NCI-H2029 (cell line): ENCODE data around the gene LYG2.
A peak's percentile ranks its signal among the peaks of the same experiment; 100 is the strongest.
"Not testable (repeated sequence)": the region's sequence is repeated elsewhere in the genome, so short reads cannot be mapped to it uniquely, and the experiment has no call there.

ENCODE experiments used
- DNase-seq: peaks from one replicate; lab custom pipeline; 2025; lab: John Stamatoyannopoulos, UW

The LYG2 gene

GRCh38 chr2:99255491-99256318 lies at the start of gene LYG2:
Gene LYG2 (minus strand): TSS chr2:99255666. CDS start chr2:99254260, 1,406 bp downstream.
- DNase-seq, result no peak

DNA sequence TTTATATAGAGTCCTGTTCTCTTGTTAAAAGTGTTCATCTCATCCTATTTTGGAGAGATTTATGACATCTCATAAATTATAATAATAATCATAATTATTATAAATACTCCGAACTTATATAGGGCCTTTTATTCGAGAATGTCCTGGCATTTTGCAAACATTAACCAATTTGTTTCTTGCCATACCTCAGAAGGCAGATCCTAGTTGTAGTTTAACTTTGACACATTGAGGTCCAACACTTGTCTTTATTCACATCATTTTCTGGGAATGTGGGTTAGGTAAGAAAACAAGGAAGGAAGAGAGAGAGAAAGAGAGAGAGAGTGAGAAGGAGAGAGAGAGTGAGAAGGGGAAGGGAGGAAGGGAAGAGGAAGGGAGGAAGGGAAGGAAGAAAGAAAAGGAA lies 45.6 kb upstream of the LYG2 start, which contains the start of gene LYG1:
LYG1 (minus strand) TSS at position 101 of the 400 bp plus-strand sequence. CDS start 5,527 bp downstream, outside the sequence.
- not testable (repeated sequence) for DNase-seq

DNA sequence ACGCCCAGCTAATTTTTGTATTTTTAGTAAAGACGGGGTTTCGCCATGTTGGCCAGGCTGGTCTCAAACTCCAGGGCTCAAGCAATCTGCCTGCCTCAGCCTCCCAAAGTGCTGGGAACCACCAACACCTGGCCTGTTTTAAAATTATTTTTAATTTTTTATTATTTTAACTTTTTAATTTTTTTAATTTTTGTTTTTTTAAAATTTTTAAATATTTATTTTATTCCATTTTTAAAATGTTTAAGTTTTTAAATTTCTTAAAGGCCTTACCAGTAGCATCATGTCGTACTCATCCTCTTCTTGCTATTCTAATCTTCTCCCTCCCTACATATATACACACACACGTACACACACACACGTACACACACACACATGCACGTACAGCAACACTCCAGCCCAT lies 44.1 kb upstream of the LYG2 start:
- DNase-seq, result no peak

- no peak for DNase-seq
These were observed 42.5 kb upstream of the LYG2 start for GRCh38 chr2:99297994-99298393.

DNA sequence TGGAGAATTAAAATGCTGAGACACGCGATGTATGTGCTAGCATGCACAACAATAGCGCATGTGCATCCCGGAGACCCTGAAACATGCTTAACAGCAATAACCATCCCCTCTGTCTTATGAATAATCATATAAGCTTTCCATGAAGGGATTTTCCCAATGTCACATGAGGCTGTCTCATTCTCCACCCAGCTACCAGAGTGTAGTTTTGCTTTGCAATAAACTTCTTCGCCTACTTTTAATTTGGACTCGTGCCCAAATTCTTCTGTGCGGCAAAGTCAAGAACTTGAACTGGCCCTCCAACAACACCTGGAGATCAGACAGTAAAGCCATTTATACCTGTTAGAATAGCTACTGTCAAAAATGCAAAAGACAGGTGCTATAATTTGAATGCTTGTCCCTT lies 30.1 kb upstream of the LYG2 start:
- DNase-seq, result no peak

GRCh38 chr2:99279969-99280695 lies 24.7 kb upstream of the LYG2 start:
- DNase-seq, result no peak

DNA sequence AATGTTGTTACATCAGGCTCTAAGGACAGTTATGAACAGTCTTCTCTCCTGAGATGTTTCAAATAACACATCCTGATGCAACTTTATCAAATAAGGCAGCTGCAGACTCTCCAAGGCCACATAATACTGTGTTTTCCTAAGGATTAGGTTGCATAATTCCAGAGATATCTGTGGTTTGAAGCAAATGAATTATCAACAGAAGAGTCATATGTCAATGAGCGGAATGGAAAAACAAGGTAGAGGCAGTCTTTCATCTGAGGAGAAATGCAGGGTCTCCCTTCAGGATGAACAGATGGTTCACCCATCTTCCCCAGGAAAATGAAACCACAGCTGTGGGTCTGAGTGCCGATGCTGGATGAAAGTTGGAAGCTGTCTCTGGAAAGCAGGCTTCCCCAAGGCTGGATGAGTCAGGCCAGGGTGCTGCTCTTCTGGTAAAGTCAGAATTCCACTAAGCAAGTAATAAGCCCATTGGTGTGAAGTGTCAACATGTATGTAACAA lies 23.4 kb upstream of the LYG2 start:
- peak; percentile 37 for DNase-seq

DNA sequence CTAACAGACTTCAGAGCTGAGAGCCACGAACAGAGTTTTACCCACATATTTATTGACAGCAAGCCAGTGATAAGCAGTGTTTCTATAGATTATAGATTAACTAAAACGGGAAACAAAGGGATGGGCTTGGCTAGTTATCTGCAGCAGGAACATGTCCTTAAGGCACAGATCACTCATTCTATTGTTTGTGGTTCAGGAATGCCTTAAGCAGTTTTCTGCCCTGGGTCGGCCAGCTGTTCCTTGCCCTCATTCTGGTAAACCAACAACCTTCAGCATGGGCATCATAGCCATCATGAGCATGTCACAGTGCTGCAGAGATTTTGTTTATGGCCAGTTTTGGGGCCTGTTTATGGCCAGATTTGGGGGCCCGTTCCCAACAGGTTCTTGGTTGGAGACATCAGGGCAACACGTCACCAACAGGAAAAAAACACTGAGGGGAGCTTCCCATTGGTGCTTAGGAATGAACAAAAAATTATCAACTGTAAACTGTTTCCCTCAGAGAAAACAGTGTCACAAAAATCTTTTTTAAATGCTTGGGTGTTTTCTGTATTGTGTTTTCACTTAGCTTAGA lies 22.8 kb upstream of the LYG2 start:
- DNase-seq, result not testable (repeated sequence)

GRCh38 chr2:99275882-99276281 lies 20.4 kb upstream of the LYG2 start:
- no peak for DNase-seq

- no peak for DNase-seq
These were observed 5.8 kb upstream of the LYG2 start for GRCh38 chr2:99261242-99261641.

DNA sequence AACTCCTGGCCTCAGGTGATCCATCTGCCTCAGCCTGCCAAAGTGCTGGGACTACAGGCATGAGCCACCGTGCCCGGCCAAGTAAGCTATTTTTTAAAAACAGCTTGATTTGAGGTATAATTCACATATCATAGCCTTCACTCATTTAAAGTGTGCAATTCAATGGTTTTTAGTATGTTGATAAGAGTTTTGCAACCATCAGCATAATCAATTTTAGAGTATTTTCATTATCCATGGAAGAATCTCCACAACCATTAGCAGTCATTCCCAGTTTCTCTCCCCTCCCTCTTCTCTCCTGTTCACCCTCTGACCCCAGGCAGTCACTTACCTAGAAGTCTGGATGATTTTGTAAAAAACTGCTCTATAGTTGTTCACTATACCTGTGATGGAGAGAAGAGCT lies 4.7 kb upstream of the LYG2 start:
- no peak for DNase-seq

GRCh38 chr2:99259465-99259864 lies 4.0 kb upstream of the LYG2 start:
- no peak for DNase-seq

- no peak for DNase-seq
These were observed 1.2 kb upstream of the LYG2 start for GRCh38 chr2:99256677-99257076.

- DNase-seq, result no peak
These were observed 5.5 kb downstream of the LYG2 start for GRCh38 chr2:99249951-99250350.

- no peak for DNase-seq
These were observed 13.3 kb downstream of the LYG2 start for GRCh38 chr2:99242151-99242550.

- DNase-seq, result no peak
These were observed 15.0 kb downstream of the LYG2 start for GRCh38 chr2:99240431-99240830.

DNA sequence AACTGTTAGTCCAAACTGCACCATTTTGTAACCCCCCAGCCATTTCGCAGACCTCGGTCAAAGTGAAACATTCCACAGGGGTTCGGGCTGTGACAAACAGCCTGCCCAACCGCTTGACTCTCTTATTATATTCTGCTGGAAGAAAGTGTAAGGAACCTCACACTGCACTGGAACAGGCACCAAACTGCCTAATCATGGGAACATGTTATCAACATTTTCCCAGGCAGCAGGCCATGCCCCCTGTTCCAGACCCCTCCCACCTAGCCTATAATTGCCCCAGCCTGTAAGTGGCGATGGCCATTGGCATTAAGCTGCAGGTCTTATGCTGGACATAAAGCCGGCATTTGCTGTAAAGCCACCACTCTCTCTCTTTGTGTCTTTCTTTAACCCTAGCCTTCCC lies 16.9 kb downstream of the LYG2 start:
- no peak for DNase-seq

- DNase-seq, result not testable (repeated sequence)
These were observed 22.3 kb downstream of the LYG2 start for GRCh38 chr2:99233177-99233576.

DNA sequence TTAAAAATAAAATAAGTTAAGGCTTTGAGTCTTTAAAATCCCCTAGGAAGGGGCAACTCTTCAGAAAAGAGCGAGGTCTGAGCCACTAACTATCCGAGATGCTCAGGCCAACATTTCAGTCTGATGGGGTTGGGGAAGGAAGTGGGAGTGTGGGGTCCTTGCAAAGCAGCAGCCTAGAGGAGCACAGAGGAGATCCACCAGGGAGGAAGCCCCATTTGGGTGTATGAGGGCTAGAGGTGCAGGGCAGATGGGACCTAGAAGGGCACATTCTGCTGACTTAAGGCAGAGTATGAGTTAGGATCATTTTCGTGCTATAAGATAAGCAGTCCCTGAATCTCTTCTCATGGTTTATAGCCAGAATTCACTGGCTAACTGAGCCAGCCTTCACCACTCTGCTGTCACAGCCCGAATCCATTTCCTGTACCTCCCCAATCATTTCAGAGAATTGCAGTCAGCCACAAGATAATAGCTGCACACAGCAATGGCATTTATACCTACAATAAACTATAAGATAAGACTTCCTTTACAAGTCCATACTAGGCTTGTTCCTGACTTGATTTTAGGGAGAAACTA lies 37.5 kb downstream of the LYG2 start:
- DNase-seq, result no peak

- no peak for DNase-seq
These were observed 39.4 kb downstream of the LYG2 start for GRCh38 chr2:99216096-99216495.

DNA sequence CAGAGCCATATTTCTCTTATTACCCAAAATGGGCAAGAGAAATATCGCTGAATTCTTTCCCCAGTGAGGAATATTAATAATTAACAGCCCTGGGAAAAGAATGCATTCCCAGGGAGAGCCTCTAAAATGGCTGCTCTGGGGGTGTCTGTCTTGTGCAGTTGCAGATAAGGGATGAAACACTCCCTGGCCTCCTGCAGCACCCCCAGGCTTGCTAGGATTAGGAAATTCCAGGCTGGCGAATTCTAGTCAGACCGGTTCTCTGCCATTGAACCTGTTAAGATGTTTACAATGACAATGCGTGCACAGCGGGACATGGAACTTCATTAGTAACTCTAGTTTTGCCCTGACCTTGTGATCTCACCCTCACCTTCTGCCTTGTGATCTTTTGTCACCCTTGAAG lies 50.0 kb downstream of the LYG2 start:
- DNase-seq, result no peak

DNA sequence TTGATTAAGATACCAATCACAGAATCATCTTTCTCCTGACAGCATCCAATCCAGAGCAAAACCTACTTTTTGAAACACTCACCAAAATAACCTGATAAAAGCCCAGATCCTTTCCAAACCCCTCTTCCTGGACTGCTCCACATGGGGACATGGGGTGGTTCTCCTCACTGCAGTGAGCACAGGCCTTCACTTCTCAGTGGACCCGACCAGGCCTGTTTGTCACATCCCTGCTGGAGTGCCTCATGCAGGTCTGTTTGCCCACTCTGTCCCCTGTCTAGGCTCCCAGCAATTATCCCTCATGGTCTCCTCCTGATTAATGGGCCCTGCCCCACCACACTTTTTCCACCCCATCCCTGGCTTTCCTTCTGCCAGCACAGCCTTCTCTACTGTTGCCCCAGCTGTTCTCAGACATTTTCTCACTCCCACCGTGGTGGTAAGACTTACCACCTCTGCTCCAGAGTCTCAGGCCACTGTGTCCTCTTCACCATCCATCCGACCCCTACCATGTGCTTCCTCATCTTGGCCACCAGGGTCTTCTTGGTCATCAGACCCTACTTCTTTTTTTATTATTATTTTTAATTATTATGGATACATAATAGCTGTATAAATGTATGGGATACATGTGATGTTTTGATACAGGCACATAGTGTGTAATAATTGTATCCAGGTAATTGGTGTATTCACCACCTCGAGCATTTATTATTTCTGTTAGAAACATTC lies 53.3 kb downstream of the LYG2 start:
- no peak for DNase-seq
